Left renal pelvis (tissue), 4 donors: ENCODE results near the gene CABLES2. TPM values are rescaled to one million over a fixed set of nuclear protein-coding genes. Genes with fewer than 3 reads are reported as not detected.

Source experiments
- DNase-seq, 4 donors: peaks; one replicate each; pipeline ENCODE4 v3.0.0-alpha.2; 2013; ENCODE audit warnings: low read depth in 4 of 4, low spot score in 3 of 4
- polyA plus RNA-seq, 4 donors: library from polyadenylated mRNA; unstranded; fragments of 120-200 nt; gene quantifications; one replicate each; pipeline ENCODE4 v1.2.1, GENCODE V29; 2013; ENCODE audit not compliant: insufficient read length in 4 of 4

Gene CABLES2
- polyA plus RNA-seq, 4 donors, result 9.8 to 11.4 (median 10.5) TPM

GRCh38 chr20:62419759-62420158 is 12.7 kb upstream of the CABLES2 start:
- no peak for DNase-seq

GRCh38 chr20:62418709-62419487 is 11.8 kb upstream of the CABLES2 start:
- no peak for DNase-seq

- DNase-seq, result no peak
Measured at GRCh38 chr20:62417981-62418708, 11.1 kb upstream of the CABLES2 start.

GRCh38 chr20:62416651-62417637 is 9.9 kb upstream of the CABLES2 start:
- no peak for DNase-seq

- no peak for DNase-seq
Measured at GRCh38 chr20:62415354-62416111, 8.4 kb upstream of the CABLES2 start.

- DNase-seq, result no peak
Measured at GRCh38 chr20:62413896-62414481, 6.9 kb upstream of the CABLES2 start.

GRCh38 chr20:62413025-62413570 is 6.0 kb upstream of the CABLES2 start:
- DNase-seq, result no peak

GRCh38 chr20:62412194-62413024 is 5.3 kb upstream of the CABLES2 start:
- DNase-seq, result no peak

- DNase-seq, result no peak
Measured at GRCh38 chr20:62411479-62412193, 4.6 kb upstream of the CABLES2 start.

GRCh38 chr20:62410746-62411478 is 3.8 kb upstream of the CABLES2 start:
- no peak for DNase-seq

GRCh38 chr20:62409931-62410745 is 3.1 kb upstream of the CABLES2 start:
- peak in 1 of 4 donors; percentile 50 for DNase-seq

- no peak for DNase-seq
Measured at GRCh38 chr20:62409086-62409853, 2.2 kb upstream of the CABLES2 start.

GRCh38 chr20:62408640-62409039 is 1.6 kb upstream of the CABLES2 start:
- no peak for DNase-seq

GRCh38 chr20:62408055-62408454 is 970 bp upstream of the CABLES2 start:
- no peak for DNase-seq

GRCh38 chr20:62406635-62407176 is 379 bp downstream of the CABLES2 start:
- no peak for DNase-seq
